22Rv1 (cell line): ENCODE results near the gene GPC5.

ENCODE experiments used
- ZFX ChIP-seq: fragments of 450-650 bp; IDR thresholded peaks from 2 replicates; pipeline ENCODE4 v1.6.1; 2017; ENCODE audit warnings: antibody characterized with exemption, borderline replicate concordance
- TF ChIP-seq, protein P1 (sequence below): fragments of 450-650 bp; IDR thresholded peaks from 2 replicates; pipeline ENCODE4 v1.5.1; 2017; ENCODE audit warnings: mild to moderate bottlenecking

DNA sequence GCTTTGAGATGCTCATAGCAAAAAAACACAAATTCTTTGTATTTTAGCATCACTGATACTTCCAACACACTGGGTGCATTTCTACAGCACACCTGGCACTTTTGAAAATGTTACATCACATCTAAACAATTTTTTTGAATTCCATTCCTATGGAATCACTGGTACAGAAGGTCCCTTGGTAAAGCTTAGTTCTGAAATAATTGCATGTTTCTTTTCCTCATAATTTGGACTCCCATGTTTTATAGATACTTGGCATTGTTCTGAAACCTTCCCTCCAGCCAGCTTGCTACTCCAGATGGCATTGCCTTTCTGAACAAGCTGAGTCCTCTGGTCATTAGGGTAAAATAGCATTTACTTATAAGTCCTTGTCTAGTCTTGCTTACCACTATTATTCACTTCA lies 1346.8 kb downstream of the GPC5 start:
- TF ChIP-seq, protein P1, sequence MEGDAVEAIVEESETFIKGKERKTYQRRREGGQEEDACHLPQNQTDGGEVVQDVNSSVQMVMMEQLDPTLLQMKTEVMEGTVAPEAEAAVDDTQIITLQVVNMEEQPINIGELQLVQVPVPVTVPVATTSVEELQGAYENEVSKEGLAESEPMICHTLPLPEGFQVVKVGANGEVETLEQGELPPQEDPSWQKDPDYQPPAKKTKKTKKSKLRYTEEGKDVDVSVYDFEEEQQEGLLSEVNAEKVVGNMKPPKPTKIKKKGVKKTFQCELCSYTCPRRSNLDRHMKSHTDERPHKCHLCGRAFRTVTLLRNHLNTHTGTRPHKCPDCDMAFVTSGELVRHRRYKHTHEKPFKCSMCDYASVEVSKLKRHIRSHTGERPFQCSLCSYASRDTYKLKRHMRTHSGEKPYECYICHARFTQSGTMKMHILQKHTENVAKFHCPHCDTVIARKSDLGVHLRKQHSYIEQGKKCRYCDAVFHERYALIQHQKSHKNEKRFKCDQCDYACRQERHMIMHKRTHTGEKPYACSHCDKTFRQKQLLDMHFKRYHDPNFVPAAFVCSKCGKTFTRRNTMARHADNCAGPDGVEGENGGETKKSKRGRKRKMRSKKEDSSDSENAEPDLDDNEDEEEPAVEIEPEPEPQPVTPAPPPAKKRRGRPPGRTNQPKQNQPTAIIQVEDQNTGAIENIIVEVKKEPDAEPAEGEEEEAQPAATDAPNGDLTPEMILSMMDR, result no peak
- no peak for TF ChIP-seq ZFX
